Measurements from ENCODE around the gene KRTAP21-2. TPM values are rescaled to one million over a fixed set of nuclear protein-coding genes. Genes with fewer than 3 reads are reported as not detected.

The KRTAP21-2 gene
- total and polyA plus RNA-seq, 4 donors: not detected

- TF ChIP-seq, protein P1, sequence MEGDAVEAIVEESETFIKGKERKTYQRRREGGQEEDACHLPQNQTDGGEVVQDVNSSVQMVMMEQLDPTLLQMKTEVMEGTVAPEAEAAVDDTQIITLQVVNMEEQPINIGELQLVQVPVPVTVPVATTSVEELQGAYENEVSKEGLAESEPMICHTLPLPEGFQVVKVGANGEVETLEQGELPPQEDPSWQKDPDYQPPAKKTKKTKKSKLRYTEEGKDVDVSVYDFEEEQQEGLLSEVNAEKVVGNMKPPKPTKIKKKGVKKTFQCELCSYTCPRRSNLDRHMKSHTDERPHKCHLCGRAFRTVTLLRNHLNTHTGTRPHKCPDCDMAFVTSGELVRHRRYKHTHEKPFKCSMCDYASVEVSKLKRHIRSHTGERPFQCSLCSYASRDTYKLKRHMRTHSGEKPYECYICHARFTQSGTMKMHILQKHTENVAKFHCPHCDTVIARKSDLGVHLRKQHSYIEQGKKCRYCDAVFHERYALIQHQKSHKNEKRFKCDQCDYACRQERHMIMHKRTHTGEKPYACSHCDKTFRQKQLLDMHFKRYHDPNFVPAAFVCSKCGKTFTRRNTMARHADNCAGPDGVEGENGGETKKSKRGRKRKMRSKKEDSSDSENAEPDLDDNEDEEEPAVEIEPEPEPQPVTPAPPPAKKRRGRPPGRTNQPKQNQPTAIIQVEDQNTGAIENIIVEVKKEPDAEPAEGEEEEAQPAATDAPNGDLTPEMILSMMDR (IDR thresholded peaks at IDR 0.05; ENCODE audit: low read depth, low read length, missing input control): no peak
- TF ChIP-seq HNF4G (IDR thresholded peaks at IDR 0.05) (no peak), ATF3 (IDR thresholded peaks at IDR 0.05) (no peak), FOXA1 (IDR thresholded peaks at IDR 0.05) (no peak), HNF4A (conservative IDR thresholded peaks at IDR 0.05) (no peak), FOXA2 (IDR thresholded peaks at IDR 0.05) (no peak)
- TF ChIP-seq, protein P2, sequence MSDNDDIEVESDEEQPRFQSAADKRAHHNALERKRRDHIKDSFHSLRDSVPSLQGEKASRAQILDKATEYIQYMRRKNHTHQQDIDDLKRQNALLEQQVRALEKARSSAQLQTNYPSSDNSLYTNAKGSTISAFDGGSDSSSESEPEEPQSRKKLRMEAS (IDR thresholded peaks at IDR 0.05): no peak
Observed at GRCh38 chr21:30718239-30718909, 28.7 kb downstream of the KRTAP21-2 start, which contains the start of gene KRTAP21-3 (continued).

- H3K27ac ChIP-seq (ENCODE audit: low read depth in 1 of 2, low read length in 2 of 2): no peak overlapping the region
- DNase-seq (ENCODE audit: low spot score): no peak
- H3K9me3 ChIP-seq (ENCODE audit: control insufficient read depth in 4 of 4, low read length in 3 of 4): peaks cover 0 to 2% (median 0%) of the 10 kb centered on the region in 4 donors
- no peaks in the 10 kb centered on the region for H3K36me3 ChIP-seq (ENCODE audit: control insufficient read depth in 4 of 4, insufficient read depth in 3 of 4, low read depth in 1 of 4, low read length in 3 of 4)
- no peak for TF ChIP-seq FOXA1 (IDR thresholded peaks at IDR 0.05)
- TF ChIP-seq ATF3 (IDR thresholded peaks at IDR 0.05): no peak
- TF ChIP-seq, protein P1 (IDR thresholded peaks at IDR 0.05; ENCODE audit: low read depth, low read length, missing input control): no peak
- no peak for TF ChIP-seq GABPA (IDR thresholded peaks at IDR 0.05 in 1 of 2, conservative IDR thresholded peaks at IDR 0.05 in 1 of 2)
- TF ChIP-seq SP1 (IDR thresholded peaks at IDR 0.05): no peak
- no peak for TF ChIP-seq TAF1 (conservative IDR thresholded peaks at IDR 0.05)
- TF ChIP-seq RXRA (IDR thresholded peaks at IDR 0.05): no peak
- no peak overlapping the region for H3K4me3 ChIP-seq (ENCODE audit: low read depth in 1 of 3, low read length in 3 of 3)
- no peak overlapping the region for H3K9ac ChIP-seq (ENCODE audit: low read depth in 1 of 2, low read length in 2 of 2)
- 80% methylated on average over 2 of the region's 2 CpGs for WGBS
- no peaks in the 10 kb centered on the region for H3K27me3 ChIP-seq (ENCODE audit: control insufficient read depth in 4 of 4, insufficient read depth in 4 of 4, low read length in 3 of 4)
- no peaks in the 10 kb centered on the region for H3K4me1 ChIP-seq (ENCODE audit: control insufficient read depth in 4 of 4, insufficient read depth in 4 of 4, low read length in 3 of 4)
Observed at GRCh38 chr21:30717105-30717504, 30.0 kb downstream of the KRTAP21-2 start.

DNA sequence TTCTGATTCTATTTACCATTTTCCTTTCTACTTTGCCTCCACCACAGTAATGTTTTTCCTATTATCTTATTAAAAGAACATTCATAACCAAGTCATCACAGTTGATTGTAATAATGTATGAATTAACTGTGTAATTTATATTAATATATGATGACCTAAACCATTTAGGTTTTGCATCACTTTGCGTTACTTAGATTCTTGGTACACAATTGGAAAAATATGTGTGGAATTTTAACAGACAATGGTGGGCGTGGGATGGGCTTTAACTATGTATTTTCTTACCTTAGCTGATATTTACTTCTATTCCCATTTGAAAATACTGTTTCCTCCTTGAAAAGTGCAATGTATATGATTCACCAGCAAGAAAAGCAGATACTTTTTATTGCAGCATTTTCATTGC, 32.1 kb downstream of the KRTAP21-2 start:
- Histone ChIP-seq H3K36me3 (ENCODE audit: control insufficient read depth in 4 of 4, insufficient read depth in 3 of 4, low read depth in 1 of 4, low read length in 3 of 4) (no peaks in the 10 kb centered on the region), H3K4me1 (ENCODE audit: control insufficient read depth in 4 of 4, insufficient read depth in 4 of 4, low read length in 3 of 4) (peaks cover 0 to 2% (median 0%) of the 10 kb centered on the region in 4 donors), H3K4me3 (ENCODE audit: low read depth in 1 of 3, low read length in 3 of 3) (no peak overlapping the region), H3K27ac (ENCODE audit: low read depth in 1 of 2, low read length in 2 of 2) (no peak overlapping the region), H3K9ac (ENCODE audit: low read depth in 1 of 2, low read length in 2 of 2) (no peak overlapping the region), H3K27me3 (ENCODE audit: control insufficient read depth in 4 of 4, insufficient read depth in 4 of 4, low read length in 3 of 4) (no peaks in the 10 kb centered on the region), H3K9me3 (ENCODE audit: control insufficient read depth in 4 of 4, low read length in 3 of 4) (peaks cover 0 to 2% (median 0%) of the 10 kb centered on the region in 4 donors)
- DNase-seq (ENCODE audit: low spot score): no peak
- 71% methylated on average over 2 of the region's 2 CpGs for WGBS
- TF ChIP-seq, protein P3, sequence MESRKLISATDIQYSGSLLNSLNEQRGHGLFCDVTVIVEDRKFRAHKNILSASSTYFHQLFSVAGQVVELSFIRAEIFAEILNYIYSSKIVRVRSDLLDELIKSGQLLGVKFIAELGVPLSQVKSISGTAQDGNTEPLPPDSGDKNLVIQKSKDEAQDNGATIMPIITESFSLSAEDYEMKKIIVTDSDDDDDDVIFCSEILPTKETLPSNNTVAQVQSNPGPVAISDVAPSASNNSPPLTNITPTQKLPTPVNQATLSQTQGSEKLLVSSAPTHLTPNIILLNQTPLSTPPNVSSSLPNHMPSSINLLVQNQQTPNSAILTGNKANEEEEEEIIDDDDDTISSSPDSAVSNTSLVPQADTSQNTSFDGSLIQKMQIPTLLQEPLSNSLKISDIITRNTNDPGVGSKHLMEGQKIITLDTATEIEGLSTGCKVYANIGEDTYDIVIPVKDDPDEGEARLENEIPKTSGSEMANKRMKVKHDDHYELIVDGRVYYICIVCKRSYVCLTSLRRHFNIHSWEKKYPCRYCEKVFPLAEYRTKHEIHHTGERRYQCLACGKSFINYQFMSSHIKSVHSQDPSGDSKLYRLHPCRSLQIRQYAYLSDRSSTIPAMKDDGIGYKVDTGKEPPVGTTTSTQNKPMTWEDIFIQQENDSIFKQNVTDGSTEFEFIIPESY (IDR thresholded peaks at IDR 0.05): no peak
- TF ChIP-seq SP1 (IDR thresholded peaks at IDR 0.05) (no peak), REST (IDR thresholded peaks at IDR 0.05) (no peak), RAD21 (IDR thresholded peaks at IDR 0.05) (no peak), RXRA (IDR thresholded peaks at IDR 0.05) (no peak), HNF4A (conservative IDR thresholded peaks at IDR 0.05) (no peak), NR2F2 (IDR thresholded peaks at IDR 0.05) (no peak)
- TF ChIP-seq, protein P1 (IDR thresholded peaks at IDR 0.05; ENCODE audit: low read depth, low read length, missing input control): no peak

Data from liver (tissue), 9 donors.